ENCODE data around the gene LIPC. TPM values are rescaled to one million over a fixed set of nuclear protein-coding genes. Genes with fewer than 3 reads are reported as not detected.

Gene LIPC
- total and polyA plus RNA-seq, 9 of the 15 experiments (the other 6 are each of a cell fraction or from before 2014, with no cell fraction given) = 0.07 to 0.41 (median 0.11) TPM; not detected in 2

DNA sequence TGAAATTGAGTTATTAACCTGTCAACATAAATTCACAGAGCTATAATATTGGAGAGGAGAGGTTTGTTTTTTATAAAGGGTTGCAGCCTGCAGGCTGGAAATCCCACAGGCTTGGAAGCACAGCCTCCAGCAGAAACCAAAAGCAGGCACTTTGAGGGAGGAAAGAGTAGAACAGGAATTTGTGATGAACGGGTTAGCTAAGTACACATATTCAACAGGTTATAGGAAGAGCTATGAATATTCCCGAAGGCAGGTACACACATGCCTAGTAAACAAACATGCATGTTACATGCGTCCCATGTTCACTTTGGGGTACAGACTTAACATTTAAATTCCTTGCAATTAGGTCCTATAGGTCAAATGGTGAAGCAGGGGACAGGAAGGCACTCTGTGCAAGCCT lies 25.9 kb upstream of the LIPC start (continued):
- TF ChIP-seq ZNF639 (CRISPR knock-in tag; conservative IDR thresholded peaks at IDR 0.05 in 1 of 2, IDR thresholded peaks at IDR 0.05 in 1 of 2) (no peak), RB1 (IDR thresholded peaks at IDR 0.05; ENCODE audit: low read depth) (no peak), TARDBP (IDR thresholded peaks at IDR 0.05) (no peak), JUND (IDR thresholded peaks at IDR 0.05; ENCODE audit: borderline replicate concordance, low read depth, low read length) (no peak), JUND (tag; IDR thresholded peaks at IDR 0.05; ENCODE audit: borderline replicate concordance, low read depth, low read length) (no peak)

DNA sequence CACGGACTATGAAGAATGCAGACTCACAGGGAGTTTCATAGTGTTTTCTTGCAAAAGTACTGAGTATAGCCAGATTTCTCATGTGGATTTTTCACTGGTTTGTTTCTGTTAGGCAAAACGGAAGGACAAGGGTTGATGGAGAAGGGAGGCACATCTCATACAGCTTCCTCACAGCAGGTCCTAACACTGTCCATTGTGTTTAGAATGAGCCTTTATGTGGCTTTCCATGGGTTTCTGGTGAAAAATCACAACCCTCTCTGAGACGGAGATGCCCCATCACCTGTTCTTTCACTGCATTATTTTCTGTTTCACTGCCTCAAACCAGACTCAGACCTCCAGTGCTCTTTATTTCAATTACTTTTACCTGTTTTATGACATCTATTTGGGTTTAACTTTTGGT lies 25.0 kb upstream of the LIPC start:
- Histone ChIP-seq H3K9me3 (replicated peaks; ENCODE audit: control insufficient read depth, insufficient read depth, low read depth, low read length) (no peaks in the 10 kb centered on the region), H3K4me2 (ENCODE audit: insufficient read depth, low read length) (no peak overlapping the region), H3K79me2 (ENCODE audit: control insufficient read depth, insufficient read depth, low read length) (no peaks in the 10 kb centered on the region), H3K27me3 (ENCODE audit: control insufficient read depth in 2 of 2, insufficient read depth in 2 of 2, low read length in 2 of 2) (no peaks in the 10 kb centered on the region; a peak in 1 of 5 replicates), H3K4me1 (replicated peaks in 1 of 2; ENCODE audit: control insufficient read depth in 2 of 2, insufficient read depth in 2 of 2, low read length in 2 of 2) (peaks cover 0 to 32% of the 10 kb centered on the region in 2 experiments), H3K4me3 (no peak overlapping the region), H3K27ac (ENCODE audit: extremely low read depth, low read depth, low read length) (no peak overlapping the region), H4K20me1 (replicated peaks; ENCODE audit: control insufficient read depth, insufficient read depth, low read length) (no peaks in the 10 kb centered on the region), H3K36me3 (ENCODE audit: control insufficient read depth, insufficient read depth, low read length) (no peaks in the 10 kb centered on the region), H2AFZ (ENCODE audit: low read depth, low read length) (no peak overlapping the region), H3K9me1 (ENCODE audit: control insufficient read depth, insufficient read depth, low read length) (no peaks in the 10 kb centered on the region), H3K9ac (ENCODE audit: insufficient read depth in 1 of 2, low read depth in 2 of 2, low read length in 2 of 2) (no peak overlapping the region)
- WGBS (ENCODE audit: insufficient coverage, low coverage, missing lambda C conversion rate) = 64% methylated on average over 2 of the region's 3 CpGs
- no peak for FAIRE-seq
- in situ Hi-C loops (cut with MboI) (no loop called here), intact Hi-C loops (cut with micrococcal nuclease) (no loop called here)
- ChIA-PET POLR2A (interaction anchor here (1.2 kb wide), 1 partner anchor 9 kb away, joined by 3 read pairs; no protein-coding TSS in a partner anchor), CTCF (ENCODE audit: low intra/inter-chr PET ratio) (no interaction called here)
- ATAC-seq = no peak
- DNase-seq (ENCODE audit: extremely low read depth in 1 of 4, low spot score in 3 of 4) = no peak
- BruUV-seq (replicated peaks) = no TSS peak
- TF ChIP-seq ZBTB7A (IDR thresholded peaks at IDR 0.05; ENCODE audit: borderline replicate concordance, control insufficient read depth, low read depth, low read length) = no peak
- no peak for TF ChIP-seq ZNF57 (CRISPR knock-in tag; IDR thresholded peaks at IDR 0.05)
- TF ChIP-seq CCNT2 (IDR thresholded peaks at IDR 0.05; ENCODE audit: borderline replicate concordance, extremely low read depth, insufficient read length, low read depth, low read length) = no peak
- TF ChIP-seq, protein P1, sequence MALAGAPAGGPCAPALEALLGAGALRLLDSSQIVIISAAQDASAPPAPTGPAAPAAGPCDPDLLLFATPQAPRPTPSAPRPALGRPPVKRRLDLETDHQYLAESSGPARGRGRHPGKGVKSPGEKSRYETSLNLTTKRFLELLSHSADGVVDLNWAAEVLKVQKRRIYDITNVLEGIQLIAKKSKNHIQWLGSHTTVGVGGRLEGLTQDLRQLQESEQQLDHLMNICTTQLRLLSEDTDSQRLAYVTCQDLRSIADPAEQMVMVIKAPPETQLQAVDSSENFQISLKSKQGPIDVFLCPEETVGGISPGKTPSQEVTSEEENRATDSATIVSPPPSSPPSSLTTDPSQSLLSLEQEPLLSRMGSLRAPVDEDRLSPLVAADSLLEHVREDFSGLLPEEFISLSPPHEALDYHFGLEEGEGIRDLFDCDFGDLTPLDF (CRISPR knock-in tag; IDR thresholded peaks at IDR 0.05) = no peak
- no peak for TF ChIP-seq ZBTB43 (CRISPR knock-in tag; IDR thresholded peaks at IDR 0.05)
- TF ChIP-seq NCOA6 (IDR thresholded peaks at IDR 0.05) = no peak
- no peak for TF ChIP-seq RNF2 (IDR thresholded peaks at IDR 0.05)
- TF ChIP-seq GTF2A2 (tag; IDR thresholded peaks at IDR 0.05) = no peak
- no peak for TF ChIP-seq SMARCC2 (IDR thresholded peaks at IDR 0.05; ENCODE audit: low read depth)
- TF ChIP-seq JUNB (CRISPR knock-in tag; conservative IDR thresholded peaks at IDR 0.05) = no peak
- no peak for TF ChIP-seq EGR1 (conservative IDR thresholded peaks at IDR 0.05)
- no peak for TF ChIP-seq MECOM (CRISPR knock-in tag; IDR thresholded peaks at IDR 0.05)
- no peak for TF ChIP-seq NRF1 (conservative IDR thresholded peaks at IDR 0.05 in 1 of 2, IDR thresholded peaks at IDR 0.05 in 1 of 2)
- no peak for TF ChIP-seq MYC (IDR thresholded peaks at IDR 0.05; ENCODE audit: low read depth, low read length)
- no peak for TF ChIP-seq MYC (CRISPR knock-in tag; IDR thresholded peaks at IDR 0.05; ENCODE audit: borderline replicate concordance, low read depth)
